WTC11 (cell line): ENCODE data around the gene ARHGAP26. TPM values are rescaled to one million over a fixed set of nuclear protein-coding genes. Genes with fewer than 3 reads are reported as not detected.
A peak's percentile ranks its signal among the peaks of the same experiment; 100 is the strongest.

Experiments used
- ATAC-seq: fragments of 200-7000 bp; cut with Tn5 transposase; 2 replicates; pipeline ENCODE4 v1.10.0; 2021; ENCODE audit warnings: mild to moderate bottlenecking, moderate library complexity
- CTCF ChIA-PET: fragments of 300-600 bp; sonication (Branson Sonifier 250); formaldehyde crosslinking; loops from one replicate; lab custom pipeline; 2021; ENCODE audit warnings: antibody characterized with exemption; lab: Charles Lee
- POLR2A ChIA-PET: fragments of 350-600 bp; sonication (Branson Sonifier 250); formaldehyde crosslinking; loops from one replicate; lab custom pipeline; 2021; ENCODE audit warnings: antibody characterized with exemption; lab: Charles Lee
- DNase-seq: peaks from one replicate; pipeline ENCODE4 v3.0.0; 2021; ENCODE audit warnings: low spot score
- H3K27ac Mint-ChIP-seq: 2 replicates; pipeline ENCODE4 v1.8.0; 2021; ENCODE audit warnings: mixed read lengths
- H3K27me3 Mint-ChIP-seq: 2 replicates; pipeline ENCODE4 v1.8.0; 2021; ENCODE audit warnings: low read depth, mild to moderate bottlenecking, moderate library complexity, mixed read lengths
- H3K36me3 Mint-ChIP-seq: 2 replicates; pipeline ENCODE4 v1.8.0; 2021; ENCODE audit warnings: mixed read lengths
- H3K4me1 Mint-ChIP-seq: 2 replicates; pipeline ENCODE4 v1.8.0; 2022; ENCODE audit warnings: mixed read lengths
- H3K4me3 Mint-ChIP-seq: 2 replicates; pipeline ENCODE4 v1.8.0; 2021; ENCODE audit warnings: mild to moderate bottlenecking, moderate library complexity, mixed read lengths
- H3K9me3 Mint-ChIP-seq: 2 replicates; pipeline ENCODE4 v1.8.0; 2021; ENCODE audit warnings: mixed read lengths
- NFYB ChIP-seq: sonication (generic); formaldehyde crosslinking; conservative IDR thresholded peaks from 2 replicates; pipeline ENCODE4 v1.8.0; 2022; ENCODE audit warnings: low read depth, missing genetic modification reagents
- NR2C2 ChIP-seq: sonication (generic); formaldehyde crosslinking; IDR thresholded peaks from 2 replicates; pipeline ENCODE4 v1.8.0; 2022; ENCODE audit warnings: mild to moderate bottlenecking, missing genetic modification reagents
- PRRX2 ChIP-seq: fragments of 250-450 bp; sonication (Bioruptor Pico); IDR thresholded peaks from 2 replicates; pipeline ENCODE4 v1.8.0; 2021; ENCODE audit warnings: mild to moderate bottlenecking
- ZBTB21 ChIP-seq: sonication (generic); formaldehyde crosslinking; IDR thresholded peaks from 2 replicates; pipeline ENCODE4 v1.8.1; 2023; ENCODE audit warnings: mild to moderate bottlenecking, missing genetic modification reagents, borderline replicate concordance
- ZNF263 ChIP-seq: sonication (generic); formaldehyde crosslinking; IDR thresholded peaks from 2 replicates; pipeline ENCODE4 v1.8.1; 2022; ENCODE audit warnings: low read depth, mild to moderate bottlenecking, moderate library complexity, missing genetic modification reagents
- ZNF396 ChIP-seq: fragments of 250-450 bp; sonication (Bioruptor Pico); IDR thresholded peaks from 2 replicates; pipeline ENCODE4 v1.8.0; 2021; ENCODE audit warnings: mild to moderate bottlenecking, moderate library complexity, borderline replicate concordance
- total RNA-seq: library from RNA; stranded (reverse); gene quantifications from 3 replicates; pipeline ENCODE4 v1.2.3, GENCODE V29; 2021
- TF ChIP-seq, protein P1 (sequence below): sonication (generic); formaldehyde crosslinking; IDR thresholded peaks from 2 replicates; pipeline ENCODE4 v1.8.0; 2022; ENCODE audit warnings: mild to moderate bottlenecking, missing genetic modification reagents
- TF ChIP-seq, protein P2 (sequence below): fragments of 250-450 bp; sonication (Bioruptor Pico); IDR thresholded peaks from 2 replicates; pipeline ENCODE4 v1.8.0; 2021; ENCODE audit warnings: mild to moderate bottlenecking
- TF ChIP-seq, protein P3 (sequence below): fragments of 200-600 bp; IDR thresholded peaks from 2 replicates; pipeline ENCODE4 v1.8.0; 2022; ENCODE audit warnings: antibody characterized with exemption

Gene ARHGAP26
- total RNA-seq, 1 experiment from 2014 or later = 22.3 TPM

DNA sequence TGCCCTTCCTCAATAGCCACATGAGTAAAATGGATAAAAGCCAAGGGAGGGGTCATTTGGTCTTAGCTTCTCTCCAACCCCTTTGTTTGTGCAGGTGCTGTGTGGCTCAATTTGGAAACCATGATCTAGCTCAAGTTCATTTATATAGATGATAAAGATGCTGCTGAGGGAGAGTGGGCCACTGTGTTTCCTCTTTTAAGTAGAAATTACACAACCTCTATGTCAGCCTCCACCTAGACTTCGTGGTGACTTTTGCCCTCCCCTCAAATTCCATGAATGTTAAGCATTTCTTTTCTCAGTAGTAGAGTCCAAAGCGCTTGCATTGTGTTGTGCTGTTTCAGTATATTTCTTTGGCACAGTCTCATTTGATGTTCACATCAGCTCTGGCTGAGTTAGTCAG is 241.4 kb downstream of the ARHGAP26 start (continued):
- TF ChIP-seq, protein P1, sequence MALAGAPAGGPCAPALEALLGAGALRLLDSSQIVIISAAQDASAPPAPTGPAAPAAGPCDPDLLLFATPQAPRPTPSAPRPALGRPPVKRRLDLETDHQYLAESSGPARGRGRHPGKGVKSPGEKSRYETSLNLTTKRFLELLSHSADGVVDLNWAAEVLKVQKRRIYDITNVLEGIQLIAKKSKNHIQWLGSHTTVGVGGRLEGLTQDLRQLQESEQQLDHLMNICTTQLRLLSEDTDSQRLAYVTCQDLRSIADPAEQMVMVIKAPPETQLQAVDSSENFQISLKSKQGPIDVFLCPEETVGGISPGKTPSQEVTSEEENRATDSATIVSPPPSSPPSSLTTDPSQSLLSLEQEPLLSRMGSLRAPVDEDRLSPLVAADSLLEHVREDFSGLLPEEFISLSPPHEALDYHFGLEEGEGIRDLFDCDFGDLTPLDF (CRISPR knock-in tag) = no peak

- H3K9me3 Mint-ChIP-seq = peaks cover 9% of the 10 kb centered on the region
- DNase-seq = no peak
- ATAC-seq = no peak
- H3K27ac Mint-ChIP-seq = no peak overlapping the region
- TF ChIP-seq PRRX2 (CRISPR knock-in tag) (no peak), NFYB (no peak), NR2C2 (no peak)
- TF ChIP-seq, protein P2, sequence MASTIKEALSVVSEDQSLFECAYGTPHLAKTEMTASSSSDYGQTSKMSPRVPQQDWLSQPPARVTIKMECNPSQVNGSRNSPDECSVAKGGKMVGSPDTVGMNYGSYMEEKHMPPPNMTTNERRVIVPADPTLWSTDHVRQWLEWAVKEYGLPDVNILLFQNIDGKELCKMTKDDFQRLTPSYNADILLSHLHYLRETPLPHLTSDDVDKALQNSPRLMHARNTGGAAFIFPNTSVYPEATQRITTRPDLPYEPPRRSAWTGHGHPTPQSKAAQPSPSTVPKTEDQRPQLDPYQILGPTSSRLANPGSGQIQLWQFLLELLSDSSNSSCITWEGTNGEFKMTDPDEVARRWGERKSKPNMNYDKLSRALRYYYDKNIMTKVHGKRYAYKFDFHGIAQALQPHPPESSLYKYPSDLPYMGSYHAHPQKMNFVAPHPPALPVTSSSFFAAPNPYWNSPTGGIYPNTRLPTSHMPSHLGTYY (CRISPR knock-in tag) = no peak
- peaks cover 53% of the 10 kb centered on the region for H3K4me1 Mint-ChIP-seq
- H3K4me3 Mint-ChIP-seq = no peak overlapping the region
- no peaks in the 10 kb centered on the region for H3K27me3 Mint-ChIP-seq
- CTCF ChIA-PET = interaction anchor here (1.2 to 1.8 kb wide), 2 partner anchors 11 kb away, joined by 3 to 12 read pairs; no protein-coding TSS in a partner anchor
- H3K36me3 Mint-ChIP-seq = peaks cover 9% of the 10 kb centered on the region
- POLR2A ChIA-PET = no interaction called here
Measured at GRCh38 chr5:143013176-143013891, 243.2 kb downstream of the ARHGAP26 start.

GRCh38 chr5:143014017-143014651 is 244.0 kb downstream of the ARHGAP26 start:
- Mint-ChIP-seq H3K27me3 (no peaks in the 10 kb centered on the region), H3K36me3 (peaks cover 12% of the 10 kb centered on the region), H3K9me3 (peaks cover 10% of the 10 kb centered on the region), H3K4me3 (no peak overlapping the region), H3K4me1 (peaks cover 60% of the 10 kb centered on the region), H3K27ac (peak overlapping the region; percentile 13; the same call in 1 of the 2 replicates)
- CTCF ChIA-PET = interaction anchor here (0.6 to 1.8 kb wide), 4 partner anchors 10 to 118 kb away, joined by 3 to 12 read pairs (median 4); no protein-coding TSS in a partner anchor
- DNase-seq = peak; percentile 79
- POLR2A ChIA-PET = no interaction called here
- TF ChIP-seq ZNF263 (CRISPR knock-in tag) = no peak
- TF ChIP-seq ZBTB21 (CRISPR knock-in tag) = no peak
- TF ChIP-seq, protein P3, sequence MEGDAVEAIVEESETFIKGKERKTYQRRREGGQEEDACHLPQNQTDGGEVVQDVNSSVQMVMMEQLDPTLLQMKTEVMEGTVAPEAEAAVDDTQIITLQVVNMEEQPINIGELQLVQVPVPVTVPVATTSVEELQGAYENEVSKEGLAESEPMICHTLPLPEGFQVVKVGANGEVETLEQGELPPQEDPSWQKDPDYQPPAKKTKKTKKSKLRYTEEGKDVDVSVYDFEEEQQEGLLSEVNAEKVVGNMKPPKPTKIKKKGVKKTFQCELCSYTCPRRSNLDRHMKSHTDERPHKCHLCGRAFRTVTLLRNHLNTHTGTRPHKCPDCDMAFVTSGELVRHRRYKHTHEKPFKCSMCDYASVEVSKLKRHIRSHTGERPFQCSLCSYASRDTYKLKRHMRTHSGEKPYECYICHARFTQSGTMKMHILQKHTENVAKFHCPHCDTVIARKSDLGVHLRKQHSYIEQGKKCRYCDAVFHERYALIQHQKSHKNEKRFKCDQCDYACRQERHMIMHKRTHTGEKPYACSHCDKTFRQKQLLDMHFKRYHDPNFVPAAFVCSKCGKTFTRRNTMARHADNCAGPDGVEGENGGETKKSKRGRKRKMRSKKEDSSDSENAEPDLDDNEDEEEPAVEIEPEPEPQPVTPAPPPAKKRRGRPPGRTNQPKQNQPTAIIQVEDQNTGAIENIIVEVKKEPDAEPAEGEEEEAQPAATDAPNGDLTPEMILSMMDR = peak; percentile 89
- TF ChIP-seq PRRX2 (CRISPR knock-in tag) = no peak
- no peak for TF ChIP-seq ZNF396 (CRISPR knock-in tag)
- ATAC-seq = peak; percentile 96

DNA sequence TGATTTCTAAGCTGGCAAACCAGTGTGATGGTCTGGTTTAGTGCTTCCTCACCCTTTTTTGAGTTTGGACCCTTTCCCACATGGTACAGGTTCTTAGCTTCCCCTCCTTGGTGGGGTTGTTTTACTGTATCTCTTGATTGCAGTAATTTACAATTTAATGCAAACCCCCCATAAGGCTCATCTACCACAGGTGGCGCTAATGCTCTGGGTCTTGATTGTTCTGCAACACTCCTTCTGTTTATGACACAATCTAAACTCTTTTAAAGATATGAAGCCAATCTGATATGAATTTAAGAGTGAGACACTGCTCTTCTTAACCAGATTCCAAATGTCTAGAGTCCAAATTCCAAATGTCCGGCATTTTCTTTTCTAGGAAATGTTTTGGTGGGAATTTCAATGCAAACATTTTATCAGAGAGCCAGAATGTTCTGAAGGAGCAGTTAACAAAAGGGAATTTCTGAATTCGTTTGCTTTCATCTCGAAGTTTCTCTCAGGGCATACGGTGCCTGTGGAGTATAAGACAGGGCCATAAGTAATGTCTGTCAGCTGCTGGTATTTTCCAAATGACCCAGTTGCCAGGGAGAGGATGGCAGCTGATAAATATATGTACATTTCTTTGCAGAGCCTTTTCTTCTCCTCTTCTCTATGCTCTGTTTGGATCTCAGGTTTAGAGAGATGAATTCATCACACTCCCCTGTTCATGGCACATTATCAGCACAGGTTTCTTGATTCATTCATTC is 246.8 kb downstream of the ARHGAP26 start:
- Mint-ChIP-seq H3K9me3 (peaks cover 10% of the 10 kb centered on the region), H3K27ac (no peak overlapping the region), H3K4me3 (no peak overlapping the region), H3K36me3 (peaks cover 12% of the 10 kb centered on the region), H3K27me3 (no peaks in the 10 kb centered on the region), H3K4me1 (peaks cover 64% of the 10 kb centered on the region)
- peak; percentile 34 for ATAC-seq
- ChIA-PET POLR2A (no interaction called here), CTCF (interaction anchor here (0.6 to 0.7 kb wide), 2 partner anchors 15 to 1165 kb away, joined by 4 read pairs; no protein-coding TSS in a partner anchor)
- TF ChIP-seq NFYB = no peak
- no peak for TF ChIP-seq ZNF396 (CRISPR knock-in tag)
- TF ChIP-seq, protein P3 = peak; percentile 34; the same call in 1 of the 2 replicates
- peak; percentile 48 for DNase-seq
